ENCODE measurements around the gene PIP4K2B. TPM values are rescaled to one million over a fixed set of nuclear protein-coding genes. Genes with fewer than 3 reads are reported as not detected.

The PIP4K2B gene
- total and polyA plus RNA-seq, 5 experiments from 2014 or later, result 11.8 to 64.2 (median 17.8) TPM

DNA sequence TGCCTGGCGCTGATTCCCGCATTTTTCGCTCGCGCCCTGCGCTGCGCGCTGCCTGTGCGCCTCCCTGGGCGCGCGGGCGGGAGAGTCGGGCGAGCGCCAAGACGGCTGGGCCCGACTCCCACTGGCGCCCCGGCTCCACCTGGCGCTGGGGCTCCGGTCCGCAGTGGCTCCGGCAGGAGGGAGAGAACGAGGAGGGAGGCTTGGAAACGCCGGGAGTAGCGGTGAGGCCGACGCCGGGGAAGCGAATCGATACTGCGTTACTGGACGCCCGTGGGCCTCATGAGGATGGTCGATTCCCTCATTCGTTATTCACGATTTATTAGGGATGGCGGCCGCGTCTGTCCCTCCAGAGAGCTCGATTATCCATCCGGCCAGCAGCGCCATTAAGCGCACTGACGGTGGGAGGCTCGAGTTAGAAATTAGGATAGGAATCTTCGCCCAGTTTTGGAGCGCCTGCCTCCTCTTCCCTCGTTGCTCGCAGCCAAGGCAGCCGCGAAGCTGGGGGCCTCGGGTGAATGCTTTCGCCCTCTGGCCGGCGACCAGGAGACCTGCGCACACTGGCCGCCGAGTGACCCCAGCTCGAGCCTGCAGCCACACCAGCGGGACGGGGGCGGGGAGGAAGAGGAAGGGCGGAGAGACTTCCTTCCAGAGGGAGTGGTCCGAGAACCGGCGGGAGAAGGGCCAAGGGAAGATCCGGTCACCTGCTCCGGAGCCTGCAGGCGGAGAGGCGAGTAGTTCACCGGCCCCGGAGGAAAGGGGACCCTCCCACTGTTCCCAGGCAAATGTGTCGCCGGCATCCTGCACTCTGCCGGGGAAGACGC is 49.9 kb downstream of the PIP4K2B start:
- H3K9me3 Mint-ChIP-seq, result peaks cover 0 to 3% (median 0%) of the 10 kb centered on the region in 9 donors
- peaks cover 4 to 12% (median 5%) of the 10 kb centered on the region in 3 donors for H3K36me3 Mint-ChIP-seq
- H3K27ac Mint-ChIP-seq, result peak overlapping the region in 2 of 10 donors; percentile 34 to 56
- peaks cover 30 to 65% (median 60%) of the 10 kb centered on the region in 4 donors for H3K4me1 Mint-ChIP-seq
- ATAC-seq (no peak), DNase-seq (no peak)
- POLR2A ChIA-PET, result interaction anchor here (0.7 kb wide), 1 partner anchor 44 kb away, joined by 3 read pairs; the partner anchor contains the start of gene MLLT6
- H3K4me3 Mint-ChIP-seq, result peak overlapping the region; percentile 43 to 100 (median 96)
- H3K27me3 Mint-ChIP-seq, result peaks cover 9 to 58% (median 29%) of the 10 kb centered on the region in 5 donors

GRCh38 chr17:38748892-38749222 is 50.5 kb downstream of the PIP4K2B start:
- POLR2A ChIA-PET, result interaction anchor here (0.7 kb wide), 1 partner anchor 44 kb away, joined by 3 read pairs; the partner anchor contains the start of gene MLLT6
- Mint-ChIP-seq H3K27ac (no peak overlapping the region), H3K36me3 (peaks cover 4 to 7% (median 5%) of the 10 kb centered on the region in 3 donors), H3K4me1 (peaks cover 30 to 62% (median 55%) of the 10 kb centered on the region in 4 donors), H3K4me3 (peak overlapping the region in 8 of 10 donors; percentile 55 to 96 (median 81)), H3K27me3 (peaks cover 9 to 58% (median 31%) of the 10 kb centered on the region in 5 donors), H3K9me3 (peaks cover 0 to 3% (median 0%) of the 10 kb centered on the region in 9 donors)
- DNase-seq (no peak), ATAC-seq (no peak)

GRCh38 chr17:38748149-38748891 is 51.0 kb downstream of the PIP4K2B start, which contains the start of gene PCGF2:
Gene PCGF2, minus strand, starts transcription at chr17:38748336. Its CDS starts 7,934 bp downstream, at chr17:38740402.
- peaks cover 30 to 57% (median 51%) of the 10 kb centered on the region in 4 donors for H3K4me1 Mint-ChIP-seq
- H3K27me3 Mint-ChIP-seq, result peaks cover 9 to 62% (median 31%) of the 10 kb centered on the region in 5 donors
- peak within 1 kb of the TSS in 1 of 10 donors; percentile 62 for H3K27ac Mint-ChIP-seq
- no peak for ATAC-seq
- POLR2A ChIA-PET, result no interaction called here
- H3K9me3 Mint-ChIP-seq, result peaks cover 0 to 3% (median 0%) of the 10 kb centered on the region in 9 donors
- DNase-seq, result no peak
- peaks cover 2 to 5% (median 4%) of the 10 kb centered on the region in 3 donors for H3K36me3 Mint-ChIP-seq
- H3K4me3 Mint-ChIP-seq, result peak within 1 kb of the TSS; percentile 68 to 100 (median 83)

GRCh38 chr17:38747463-38748148 is 51.8 kb downstream of the PIP4K2B start:
- POLR2A ChIA-PET, result interaction anchor here (3.0 kb wide), 1 partner anchor 19 kb away, joined by 7 read pairs; no protein-coding TSS in a partner anchor
- peaks cover 11 to 67% (median 34%) of the 10 kb centered on the region in 5 donors for H3K27me3 Mint-ChIP-seq
- H3K4me1 Mint-ChIP-seq, result peaks cover 29 to 52% (median 46%) of the 10 kb centered on the region in 4 donors
- no peak for ATAC-seq
- no peak overlapping the region for H3K27ac Mint-ChIP-seq
- H3K4me3 Mint-ChIP-seq, result peak overlapping the region; percentile 63 to 87 (median 74)
- no peak for DNase-seq
- peaks cover 0 to 3% (median 0%) of the 10 kb centered on the region in 9 donors for H3K9me3 Mint-ChIP-seq
- H3K36me3 Mint-ChIP-seq, result peaks cover 1 to 4% (median 2%) of the 10 kb centered on the region in 3 donors

- Mint-ChIP-seq H3K9me3 (peaks cover 0 to 3% (median 0%) of the 10 kb centered on the region in 9 donors), H3K27ac (peak overlapping the region in 1 of 10 donors; percentile 89), H3K4me3 (peak overlapping the region in 9 of 10 donors; percentile 50 to 87 (median 72)), H3K4me1 (peaks cover 28 to 48% (median 42%) of the 10 kb centered on the region in 4 donors), H3K36me3 (peaks cover 0 to 2% (median 0%) of the 10 kb centered on the region in 3 donors), H3K27me3 (peaks cover 12 to 66% (median 37%) of the 10 kb centered on the region in 5 donors)
- no peak for DNase-seq
- POLR2A ChIA-PET, result interaction anchor here (0.6 to 3.0 kb wide), 3 partner anchors 12 to 106 kb away, joined by 4 to 7 read pairs (median 5); partner anchors contain the start of gene RPL23
- no peak for ATAC-seq
These were observed 52.4 kb downstream of the PIP4K2B start for GRCh38 chr17:38746849-38747462.

DNA sequence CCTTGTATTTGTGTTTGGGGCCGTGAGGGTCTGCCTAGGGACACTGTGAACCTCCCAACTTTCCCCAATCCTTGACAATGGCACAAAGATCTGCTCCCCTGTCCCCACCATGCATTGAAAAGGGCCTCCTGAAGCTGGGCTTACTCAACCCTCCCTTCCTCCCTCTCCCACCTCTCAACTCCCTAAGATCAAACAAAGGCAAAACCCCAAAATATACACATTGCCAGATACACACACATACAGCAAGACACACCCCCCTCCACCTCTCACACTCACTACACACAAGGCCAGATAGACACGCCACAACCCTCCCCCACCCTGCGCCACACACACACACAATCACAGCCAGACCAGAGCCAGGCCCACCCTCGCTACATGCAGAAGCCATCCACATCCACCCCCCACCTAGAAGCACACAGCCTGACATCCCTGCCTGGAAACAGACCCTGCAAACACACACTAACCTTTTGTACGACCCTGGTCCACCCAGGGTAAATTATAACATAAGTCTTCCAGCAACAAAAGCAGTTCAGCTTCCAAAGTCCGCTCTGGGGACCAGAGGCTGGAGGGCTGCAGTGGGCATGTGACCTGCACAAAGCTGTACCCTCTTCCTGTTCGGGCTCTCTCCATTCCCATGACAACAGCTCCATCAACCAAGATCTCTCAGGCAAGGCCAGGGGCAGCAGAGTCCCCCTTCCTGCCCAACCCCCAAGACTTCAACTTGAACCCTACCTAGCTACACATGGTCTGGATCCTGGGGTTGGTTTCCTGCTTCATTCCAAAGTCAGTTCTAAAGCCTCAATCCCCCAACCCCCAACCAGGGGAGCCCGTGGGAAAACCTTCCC is 53.1 kb downstream of the PIP4K2B start:
- no peaks in the 10 kb centered on the region for H3K36me3 Mint-ChIP-seq
- H3K4me3 Mint-ChIP-seq, result peak overlapping the region; percentile 5 to 87 (median 72)
- DNase-seq, result no peak
- H3K27me3 Mint-ChIP-seq, result peaks cover 12 to 61% (median 36%) of the 10 kb centered on the region in 5 donors
- POLR2A ChIA-PET, result interaction anchor here (0.6 to 3.0 kb wide), 4 partner anchors 12 to 107 kb away, joined by 3 to 7 read pairs (median 4); partner anchors contain the start of genes MLLT6 and RPL23
- H3K4me1 Mint-ChIP-seq, result peaks cover 22 to 40% (median 36%) of the 10 kb centered on the region in 4 donors
- peak overlapping the region in 1 of 10 donors; percentile 26 for H3K27ac Mint-ChIP-seq
- ATAC-seq, result no peak
- no peaks in the 10 kb centered on the region for H3K9me3 Mint-ChIP-seq

GRCh38 chr17:38745545-38745944 is 53.8 kb downstream of the PIP4K2B start:
- Mint-ChIP-seq H3K4me3 (peak overlapping the region in 2 of 10 donors; percentile 54 to 87), H3K36me3 (no peaks in the 10 kb centered on the region), H3K27me3 (peaks cover 11 to 55% (median 29%) of the 10 kb centered on the region in 5 donors), H3K27ac (peak overlapping the region in 1 of 10 donors; percentile 26), H3K9me3 (no peaks in the 10 kb centered on the region), H3K4me1 (peaks cover 16 to 34% (median 29%) of the 10 kb centered on the region in 4 donors)
- DNase-seq (no peak), ATAC-seq (no peak)
- POLR2A ChIA-PET, result interaction anchor here (0.9 to 3.0 kb wide), 2 partner anchors 17 to 41 kb away, joined by 3 to 7 read pairs; partner anchors contain the start of gene MLLT6

- DNase-seq (no peak), ATAC-seq (no peak)
- Mint-ChIP-seq H3K4me1 (peaks cover 13 to 21% (median 15%) of the 10 kb centered on the region in 4 donors), H3K9me3 (no peaks in the 10 kb centered on the region), H3K27ac (no peak overlapping the region), H3K27me3 (peaks cover 11 to 40% (median 23%) of the 10 kb centered on the region in 5 donors), H3K36me3 (no peaks in the 10 kb centered on the region), H3K4me3 (no peak overlapping the region)
- POLR2A ChIA-PET, result no interaction called here
These were observed 55.7 kb downstream of the PIP4K2B start for GRCh38 chr17:38743556-38744171.

- peaks cover 12 to 17% (median 12%) of the 10 kb centered on the region in 4 donors for H3K4me1 Mint-ChIP-seq
- ATAC-seq (peak in 1 of 2 donors; percentile 44), DNase-seq (no peak)
- no peaks in the 10 kb centered on the region for H3K36me3 Mint-ChIP-seq
- no peak overlapping the region for H3K4me3 Mint-ChIP-seq
- peaks cover 11 to 35% (median 23%) of the 10 kb centered on the region in 5 donors for H3K27me3 Mint-ChIP-seq
- POLR2A ChIA-PET, result no interaction called here
- H3K27ac Mint-ChIP-seq, result no peak overlapping the region
- H3K9me3 Mint-ChIP-seq, result no peaks in the 10 kb centered on the region
These were observed 56.7 kb downstream of the PIP4K2B start for GRCh38 chr17:38742411-38743308.

Data from naive thymus-derived CD8-positive, alpha-beta T cell (primary cell).